Tibial nerve (tissue), 4 donors: Measurements from ENCODE around the gene NBPF4. TPM values are rescaled to one million over a fixed set of nuclear protein-coding genes. Genes with fewer than 3 reads are reported as not detected.
"Not testable (repeated sequence)": the region's sequence is repeated elsewhere in the genome, so short reads cannot be mapped to it uniquely, and the experiment has no call there.

Experiments
- DNase-seq, 2 donors: peaks; one replicate each; pipeline ENCODE4 v3.0.0-alpha.2; 2019; ENCODE audit warnings: low spot score in 2 of 2
- H3K27ac ChIP-seq, 4 donors: fragments of 200-600 bp; sonication (generic) in 3 of 4; one replicate each; pipeline ENCODE4 v1.5.1; 2017 to 2019; ENCODE audit warnings: mild to moderate bottlenecking in 1 of 4
- H3K27me3 ChIP-seq, 2 donors: fragments of 200-600 bp; sonication (generic) in 1 of 2; one replicate each; pipeline versions ENCODE4 v1.5.1 to v1.6.0; 2017 to 2019
- H3K36me3 ChIP-seq, 3 donors: fragments of 200-600 bp; sonication (generic); one replicate each; pipeline ENCODE4 v1.5.1; 2018 to 2019
- H3K4me1 ChIP-seq, 4 donors: fragments of 200-600 bp; sonication (generic) in 3 of 4; one replicate each; pipeline ENCODE4 v1.5.1; 2017 to 2019
- H3K4me3 ChIP-seq, 4 donors: fragments of 200-600 bp; sonication (generic) in 3 of 4; one replicate each; pipeline ENCODE4 v1.5.1; 2017 to 2019; ENCODE audit warnings: mild to moderate bottlenecking in 1 of 4, moderate library complexity in 1 of 4
- H3K9me3 ChIP-seq, 4 donors: fragments of 200-600 bp; sonication (generic) in 3 of 4; one replicate each; pipeline ENCODE4 v1.5.1; 2017 to 2019
- CTCF ChIP-seq, 5 experiments: fragments of 200-600 bp in 3 of 5; fragments of 450-650 bp in 2 of 5; sonication (generic) in 3 of 5; IDR thresholded peaks; one replicate each; pipeline ENCODE4 v1.5.1; 2016 to 2019; ENCODE audit warnings: antibody characterized with exemption in 5 of 5, mild to moderate bottlenecking in 3 of 5, moderate library complexity in 2 of 5
- EP300 ChIP-seq, 2 donors: sonication (generic); formaldehyde crosslinking; IDR thresholded peaks; one replicate each; pipeline ENCODE4 v1.6.1; 2017; ENCODE audit warnings: antibody characterized with exemption in 2 of 2, mild to moderate bottlenecking in 1 of 2
- POLR2A ChIP-seq, 2 donors: fragments of 450-650 bp; IDR thresholded peaks; one replicate each; pipeline ENCODE4 v1.6.1; 2017; ENCODE audit warnings: antibody characterized with exemption in 2 of 2, mild to moderate bottlenecking in 2 of 2, moderate library complexity in 2 of 2
- WGBS, 2 donors: methylation state at CpG; one replicate each; pipeline ENCODE4 v1.1.5; 2018; 5-methylcytosine and 5-hydroxymethylcytosine counted together
- total RNA-seq, 4 donors: library from RNA; depleted of rRNA; stranded (reverse); fragments of >200 nt; gene quantifications; one replicate each; pipeline ENCODE4 v1.1.0, GENCODE V29; 2016

NBPF4 gene
- total RNA-seq, 4 donors from 2014 or later = 0.42 TPM; not detected in 3

DNA sequence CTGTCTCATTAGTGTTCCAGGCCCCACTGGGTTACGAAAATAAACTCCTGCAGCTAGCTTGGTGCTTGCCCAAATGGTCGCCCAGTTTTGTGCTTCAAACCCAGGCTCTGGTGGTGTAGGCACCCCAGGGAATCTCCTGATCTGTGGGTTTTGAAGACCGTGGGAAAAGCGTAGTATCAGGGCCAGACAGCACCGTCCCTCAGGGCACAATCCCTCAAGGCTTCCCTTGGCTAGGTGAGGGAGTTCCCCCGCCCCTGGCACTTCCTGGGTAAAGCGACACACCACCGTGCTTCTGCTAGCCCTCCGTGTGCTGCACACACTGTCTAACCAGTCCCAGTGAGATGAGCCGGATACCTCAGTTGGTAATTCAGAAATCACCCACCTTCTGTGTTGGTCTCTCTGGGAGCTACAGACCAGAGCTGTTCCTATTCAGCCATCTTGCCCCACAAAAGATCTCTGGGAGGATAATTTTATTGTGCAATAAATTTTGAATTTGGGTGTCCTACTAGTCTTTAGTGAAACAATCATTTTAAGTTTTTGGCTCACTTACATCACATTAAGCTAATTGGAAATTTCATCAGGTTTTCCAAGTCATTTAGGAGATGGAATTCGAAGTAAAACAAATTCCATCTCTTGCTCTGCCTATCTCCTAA, 34.3 kb downstream of the NBPF4 start:
- H3K4me3 ChIP-seq = no peak overlapping the region
- DNase-seq = no peak
- 76 to 78% methylated on average over 11 of the region's 11 CpGs for WGBS, 2 donors

DNA sequence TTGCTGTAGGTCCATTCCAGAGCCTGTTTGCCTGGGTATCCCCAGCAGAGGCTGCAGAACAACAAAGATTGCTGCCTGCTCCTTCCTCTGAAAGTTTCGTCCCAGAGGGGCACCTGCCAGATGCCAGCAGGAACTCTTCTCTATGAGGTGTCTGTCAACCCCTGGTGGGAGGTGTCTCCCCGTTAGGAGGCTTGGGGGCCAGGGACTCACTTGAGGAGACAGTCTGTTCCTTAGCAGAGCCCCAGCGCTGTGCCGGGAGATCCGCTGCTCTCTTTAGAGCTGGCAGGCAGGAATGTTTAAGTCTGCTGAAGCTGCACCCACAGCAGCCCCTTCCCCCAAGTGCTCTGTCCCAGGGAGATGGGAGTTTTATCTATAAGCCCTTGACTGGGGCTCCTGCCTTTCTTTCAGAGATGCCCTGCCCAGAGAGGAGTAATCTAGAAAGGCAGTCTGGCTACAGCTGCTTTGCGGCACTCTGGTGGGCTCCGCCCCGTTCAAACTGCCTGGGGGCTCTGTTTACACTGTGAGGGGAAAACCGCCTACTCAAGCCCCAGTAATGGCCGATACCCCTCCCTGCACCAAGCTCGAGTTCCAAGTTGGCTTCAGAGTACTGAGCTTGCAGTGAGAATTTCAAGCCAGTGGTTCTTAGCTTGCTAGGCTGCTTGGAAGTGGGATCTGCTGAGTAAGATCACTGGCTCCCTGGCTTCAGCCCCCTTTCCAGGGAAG, 35.0 kb downstream of the NBPF4 start:
- Histone ChIP-seq H3K36me3 (no peaks in the 10 kb centered on the region), H3K9me3 (no peaks in the 10 kb centered on the region), H3K4me1 (no peaks in the 10 kb centered on the region), H3K27me3 (peaks cover 0 to 13% of the 10 kb centered on the region in 2 donors), H3K4me3 (no peak overlapping the region), H3K27ac (no peak overlapping the region)
- 48 to 62% methylated on average over 8 to 11 of the region's 11 CpGs for WGBS, 2 donors
- TF ChIP-seq CTCF (IDR thresholded peaks at IDR 0.05) (no peak), POLR2A (IDR thresholded peaks at IDR 0.05) (no peak), EP300 (IDR thresholded peaks at IDR 0.05) (no peak)
- DNase-seq = no peak

More for the DNA sequence above, 34.3 kb downstream of the NBPF4 start:
- no peaks in the 10 kb centered on the region for H3K36me3 ChIP-seq
- H3K27me3 ChIP-seq = peaks cover 0 to 13% of the 10 kb centered on the region in 2 donors
- H3K4me1 ChIP-seq = no peaks in the 10 kb centered on the region
- no peaks in the 10 kb centered on the region for H3K9me3 ChIP-seq
- no peak overlapping the region for H3K27ac ChIP-seq
- TF ChIP-seq POLR2A (IDR thresholded peaks at IDR 0.05) = no peak
- no peak for TF ChIP-seq CTCF (IDR thresholded peaks at IDR 0.05)
- TF ChIP-seq EP300 (IDR thresholded peaks at IDR 0.05) = no peak

GRCh38 chr1:108203582-108203981, 40.3 kb downstream of the NBPF4 start:
- H3K27ac ChIP-seq, DNase-seq, H3K36me3 ChIP-seq, H3K4me3 ChIP-seq, H3K9me3 ChIP-seq, H3K27me3 ChIP-seq: not testable (repeated sequence)
- 87 to 92% methylated on average over 3 of the region's 3 CpGs for WGBS, 2 donors
- peaks cover 0 to 17% (median 4%) of the 10 kb centered on the region in 4 donors for H3K4me1 ChIP-seq

DNA sequence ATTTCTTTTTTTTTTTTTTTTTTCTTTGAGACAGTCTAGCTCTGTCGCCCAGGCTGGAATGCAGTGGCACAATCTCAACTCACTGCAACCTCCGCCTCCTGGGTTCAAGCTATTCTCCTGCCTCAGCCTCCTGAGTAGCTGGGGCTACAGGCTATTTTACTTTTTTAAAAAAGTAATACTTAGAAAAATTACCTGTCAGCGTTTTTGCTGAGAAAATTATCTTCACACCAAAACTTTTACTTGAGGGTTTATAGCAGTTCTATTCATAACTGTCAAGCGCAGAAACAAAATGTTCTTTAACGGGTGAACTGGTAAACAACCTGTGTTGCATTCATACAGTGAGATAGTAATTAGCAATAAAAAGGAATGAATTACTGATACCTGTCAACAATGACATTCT, 42.2 kb downstream of the NBPF4 start:
- DNase-seq = no peak
- Histone ChIP-seq H3K27me3 (no peaks in the 10 kb centered on the region), H3K36me3 (no peaks in the 10 kb centered on the region), H3K9me3 (no peaks in the 10 kb centered on the region), H3K4me3 (no peak overlapping the region), H3K4me1 (peaks cover 0 to 32% (median 11%) of the 10 kb centered on the region in 4 donors), H3K27ac (no peak overlapping the region)
- 77% methylated on average over 5 of the region's 5 CpGs for WGBS, 2 donors
- TF ChIP-seq EP300 (IDR thresholded peaks at IDR 0.05) (no peak), POLR2A (IDR thresholded peaks at IDR 0.05) (no peak), CTCF (IDR thresholded peaks at IDR 0.05) (no peak)

DNA sequence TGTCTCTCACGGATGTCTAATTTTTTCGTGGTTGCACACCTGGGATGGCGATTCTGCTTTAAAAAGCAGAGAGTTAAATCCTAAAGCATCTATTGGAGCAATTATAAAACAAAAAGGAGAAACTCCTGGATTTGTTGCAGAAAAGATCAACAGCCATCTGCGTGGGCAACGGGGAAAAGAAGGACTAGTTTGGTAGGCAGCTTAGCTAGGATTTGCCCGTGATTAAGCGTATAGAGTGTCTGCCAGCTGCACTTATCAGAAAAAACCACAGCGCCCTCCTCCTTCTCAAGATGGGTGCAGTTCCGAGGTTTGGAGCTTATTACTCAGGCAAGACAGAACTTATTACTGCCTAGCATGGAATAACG, 43.2 kb downstream of the NBPF4 start:
- peak overlapping the region; percentile 77 to 94 (median 92) for H3K27ac ChIP-seq
- DNase-seq = peak in 1 of 2 donors; percentile 54
- WGBS, 2 donors = 1 to 2% methylated on average over 10 of the region's 10 CpGs
- TF ChIP-seq CTCF (IDR thresholded peaks at IDR 0.05) (peak in 3 of 5 experiments; percentile 6 to 23 (median 17)), POLR2A (IDR thresholded peaks at IDR 0.05) (no peak), EP300 (IDR thresholded peaks at IDR 0.05) (no peak)
- H3K9me3 ChIP-seq = no peaks in the 10 kb centered on the region
- no peaks in the 10 kb centered on the region for H3K27me3 ChIP-seq
- H3K4me1 ChIP-seq = peaks cover 0 to 32% (median 11%) of the 10 kb centered on the region in 4 donors
- peaks cover 0 to 7% (median 0%) of the 10 kb centered on the region in 3 donors for H3K36me3 ChIP-seq
- peak overlapping the region; percentile 61 to 90 (median 72) for H3K4me3 ChIP-seq
